ENCODE results near the gene TP53I13. TPM values are rescaled to one million over a fixed set of nuclear protein-coding genes. Genes with fewer than 3 reads are reported as not detected.
A peak's percentile ranks its signal among the peaks of the same experiment; 100 is the strongest.

The TP53I13 gene
- total RNA-seq, 2 experiments from 2014 or later = 154 to 155 TPM

- Mint-ChIP-seq H3K4me3 (no peak overlapping the region), H3K4me1 (peaks cover 6% of the 10 kb centered on the region), H3K36me3 (peaks cover 12% of the 10 kb centered on the region), H3K27ac (peak overlapping the region; percentile 5), H3K27me3 (no peaks in the 10 kb centered on the region), H3K9me3 (no peaks in the 10 kb centered on the region)
- DNase-seq = no peak
- POLR2A ChIA-PET = interaction anchor here (1.9 kb wide), 1 partner anchor 38 kb away, joined by 5 read pairs; no protein-coding TSS in a partner anchor
- no peak for ATAC-seq (ENCODE audit: low read depth)
Measured at GRCh38 chr17:29578626-29579485, 10.4 kb downstream of the TP53I13 start.

- Mint-ChIP-seq H3K36me3 (peaks cover 10% of the 10 kb centered on the region), H3K27ac (peak overlapping the region; percentile 79), H3K27me3 (no peaks in the 10 kb centered on the region), H3K9me3 (no peaks in the 10 kb centered on the region), H3K4me1 (peaks cover 13% of the 10 kb centered on the region), H3K4me3 (no peak overlapping the region)
- ATAC-seq (ENCODE audit: low read depth) (peak; percentile 93), DNase-seq (peak; percentile 89)
- POLR2A ChIA-PET = interaction anchor here (1.6 to 1.9 kb wide), 5 partner anchors 10 to 37 kb away, joined by 4 to 7 read pairs (median 6); partner anchors contain the start of gene ABHD15
Measured at GRCh38 chr17:29579866-29580771, 11.6 kb downstream of the TP53I13 start.

DNA sequence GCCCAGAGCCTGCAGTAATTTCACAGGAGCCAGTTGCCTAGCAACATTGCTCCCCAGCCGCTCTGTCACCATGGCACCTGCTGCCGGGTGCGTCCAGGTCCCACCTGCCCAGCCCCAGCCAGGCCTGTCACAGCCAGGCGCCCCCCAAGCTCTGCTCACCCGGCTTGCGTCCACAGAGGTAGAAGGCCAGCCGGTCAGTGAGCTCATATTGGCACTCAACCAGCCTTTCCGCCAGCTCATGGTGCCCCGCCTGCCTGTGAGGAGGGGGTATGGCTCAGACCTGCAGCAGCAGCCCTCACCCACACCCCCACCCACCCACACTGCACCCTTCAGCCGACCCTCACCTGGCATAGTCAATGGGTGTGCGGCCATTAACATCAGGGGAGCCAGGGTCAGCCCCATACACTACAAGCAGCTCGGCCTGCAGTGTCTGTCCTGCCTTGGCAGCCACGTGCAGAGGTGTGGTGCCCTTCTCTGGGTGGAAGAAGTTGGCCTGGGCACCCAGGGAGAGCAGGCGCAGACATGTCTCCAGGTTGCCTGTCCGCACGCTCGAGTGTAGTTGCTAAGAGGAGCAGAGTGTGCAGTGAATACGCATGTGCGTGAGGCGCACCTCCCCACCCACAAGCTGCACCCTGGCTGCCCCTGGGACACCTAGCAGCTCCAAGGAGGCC, 13.2 kb downstream of the TP53I13 start:
- DNase-seq (no peak), ATAC-seq (ENCODE audit: low read depth) (no peak)
- peaks cover 8% of the 10 kb centered on the region for H3K36me3 Mint-ChIP-seq
- H3K27me3 Mint-ChIP-seq = no peaks in the 10 kb centered on the region
- H3K27ac Mint-ChIP-seq = no peak overlapping the region
- peaks cover 25% of the 10 kb centered on the region for H3K4me1 Mint-ChIP-seq
- no peaks in the 10 kb centered on the region for H3K9me3 Mint-ChIP-seq
- H3K4me3 Mint-ChIP-seq = no peak overlapping the region
- POLR2A ChIA-PET = interaction anchor here (1.0 to 1.9 kb wide), 6 partner anchors 9 to 36 kb away, joined by 3 to 7 read pairs (median 6); partner anchors contain the start of genes ABHD15 and TP53I13

DNA sequence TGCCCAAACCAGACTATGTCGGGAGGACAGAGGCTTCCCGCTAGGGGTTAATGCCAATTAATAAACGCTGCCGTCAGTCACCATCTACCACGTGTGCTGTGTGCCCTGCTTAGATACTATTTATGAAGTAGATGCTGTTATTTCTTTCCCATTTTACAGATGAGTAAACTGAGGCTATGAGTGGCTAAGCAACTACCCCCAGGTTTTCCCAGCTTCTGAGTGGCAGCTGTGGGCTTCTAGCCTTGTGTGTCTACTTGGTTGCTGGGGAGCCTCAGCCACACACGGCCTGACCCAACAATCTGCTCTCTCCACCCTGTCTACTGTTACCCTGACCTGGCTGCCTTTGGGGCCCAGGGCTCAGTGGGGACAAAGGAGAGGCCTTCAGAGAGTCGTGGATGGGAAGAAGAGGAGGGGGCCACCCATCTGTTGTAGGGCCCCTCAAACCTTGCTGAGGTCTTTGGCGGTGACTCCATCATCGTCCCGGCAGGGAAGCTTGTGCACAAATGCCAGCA, 13.8 kb downstream of the TP53I13 start:
- Mint-ChIP-seq H3K9me3 (no peaks in the 10 kb centered on the region), H3K4me1 (peaks cover 30% of the 10 kb centered on the region), H3K36me3 (peaks cover 8% of the 10 kb centered on the region), H3K27me3 (no peaks in the 10 kb centered on the region), H3K4me3 (no peak overlapping the region), H3K27ac (no peak overlapping the region)
- POLR2A ChIA-PET = interaction anchor here (1.0 to 1.9 kb wide), 4 partner anchors 13 to 35 kb away, joined by 3 to 7 read pairs (median 6); partner anchors contain the start of gene TP53I13
- no peak for ATAC-seq (ENCODE audit: low read depth)
- no peak for DNase-seq

- Mint-ChIP-seq H3K27me3 (no peaks in the 10 kb centered on the region), H3K36me3 (peaks cover 8% of the 10 kb centered on the region), H3K4me3 (no peak overlapping the region), H3K9me3 (no peaks in the 10 kb centered on the region), H3K27ac (peak overlapping the region; percentile 12), H3K4me1 (peaks cover 34% of the 10 kb centered on the region)
- ATAC-seq (ENCODE audit: low read depth) = no peak
- DNase-seq = no peak
- POLR2A ChIA-PET = interaction anchor here (1.0 kb wide), 1 partner anchor 15 kb away, joined by 3 read pairs; the partner anchor contains the start of gene TP53I13
Measured at GRCh38 chr17:29582772-29583171, 14.3 kb downstream of the TP53I13 start.

DNA sequence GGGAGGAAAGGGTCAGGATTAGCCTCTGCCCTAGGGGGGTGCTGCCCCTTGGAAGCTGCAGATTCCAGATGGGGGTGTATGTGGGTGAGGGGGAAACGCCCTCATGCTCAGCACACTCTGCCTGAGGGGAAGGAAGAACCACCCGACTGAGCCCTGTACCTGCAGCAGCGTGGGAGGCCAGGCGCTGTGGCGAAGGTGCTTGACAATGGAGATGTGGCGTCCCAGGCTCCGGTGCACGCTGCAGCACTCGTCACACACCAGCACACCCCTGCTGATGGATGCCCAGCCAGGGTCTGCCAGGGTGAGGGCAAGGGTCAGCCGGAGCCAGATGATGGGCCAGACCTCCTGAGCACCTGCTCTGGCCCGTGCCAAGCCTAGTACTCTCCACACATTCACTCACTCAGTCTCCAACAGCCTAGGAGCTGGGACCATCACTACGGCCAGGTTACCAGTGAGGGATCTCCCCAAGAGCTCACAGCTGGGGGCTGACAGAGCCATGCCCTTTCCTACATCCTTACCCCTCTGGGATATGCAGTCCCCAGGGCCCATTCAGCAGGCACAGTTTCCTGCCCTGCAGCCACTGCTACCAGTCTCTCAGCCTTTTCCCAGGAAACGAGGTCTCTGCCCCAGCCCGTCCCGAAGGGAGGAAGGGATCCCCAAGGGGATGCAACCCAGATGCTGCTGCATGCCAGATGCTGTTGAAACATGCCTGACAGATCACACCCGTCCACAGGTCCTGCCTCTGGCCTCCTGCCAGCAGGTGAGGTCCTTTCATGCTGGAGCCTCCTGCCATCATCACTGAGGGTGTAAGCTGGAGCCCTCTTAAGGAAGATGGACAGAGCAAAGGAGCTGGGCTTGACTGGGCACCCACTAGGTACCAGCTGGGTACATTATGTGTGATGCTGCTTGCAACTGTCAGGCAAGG, 15.1 kb downstream of the TP53I13 start:
- POLR2A ChIA-PET = interaction anchor here (1.1 kb wide), 1 partner anchor 35 kb away, joined by 3 read pairs; no protein-coding TSS in a partner anchor
- H3K27me3 Mint-ChIP-seq = no peaks in the 10 kb centered on the region
- H3K9me3 Mint-ChIP-seq = no peaks in the 10 kb centered on the region
- H3K4me3 Mint-ChIP-seq = no peak overlapping the region
- ATAC-seq (ENCODE audit: low read depth) (no peak), DNase-seq (no peak)
- peaks cover 8% of the 10 kb centered on the region for H3K36me3 Mint-ChIP-seq
- H3K4me1 Mint-ChIP-seq = peaks cover 40% of the 10 kb centered on the region
- peak overlapping the region; percentile 64 for H3K27ac Mint-ChIP-seq

- Mint-ChIP-seq H3K9me3 (no peaks in the 10 kb centered on the region), H3K27me3 (no peaks in the 10 kb centered on the region), H3K4me1 (peaks cover 40% of the 10 kb centered on the region), H3K36me3 (peaks cover 6% of the 10 kb centered on the region), H3K27ac (peak overlapping the region; percentile 83), H3K4me3 (no peak overlapping the region)
- no peak for ATAC-seq (ENCODE audit: low read depth)
- POLR2A ChIA-PET = interaction anchor here (0.6 kb wide), 1 partner anchor 14 kb away, joined by 4 read pairs; no protein-coding TSS in a partner anchor
- no peak for DNase-seq
Measured at GRCh38 chr17:29584452-29585079, 16.1 kb downstream of the TP53I13 start.

- DNase-seq (peak; percentile 54), ATAC-seq (ENCODE audit: low read depth) (no peak)
- POLR2A ChIA-PET = interaction anchor here (0.5 to 3.7 kb wide), 4 partner anchors 17 to 444 kb away, joined by 3 to 34 read pairs (median 6); partner anchors contain the start of genes ABHD15 and TP53I13
Measured at GRCh38 chr17:29585080-29585751, 16.7 kb downstream of the TP53I13 start.

GRCh38 chr17:29586676-29587469, 18.4 kb downstream of the TP53I13 start:
- Mint-ChIP-seq H3K9me3 (no peaks in the 10 kb centered on the region), H3K27ac (peak overlapping the region; percentile 42), H3K27me3 (no peaks in the 10 kb centered on the region), H3K4me1 (peaks cover 50% of the 10 kb centered on the region), H3K36me3 (peaks cover 4% of the 10 kb centered on the region), H3K4me3 (peak overlapping the region; percentile 97)
- ATAC-seq (ENCODE audit: low read depth) (no peak), DNase-seq (no peak)
- POLR2A ChIA-PET = interaction anchor here (1.3 to 3.7 kb wide), 5 partner anchors 15 to 30 kb away, joined by 5 to 34 read pairs (median 6); partner anchors contain the start of genes ABHD15 and TP53I13

More at GRCh38 chr17:29585080-29585751, 16.7 kb downstream of the TP53I13 start:
- Mint-ChIP-seq H3K9me3 (no peaks in the 10 kb centered on the region), H3K4me3 (peak overlapping the region; percentile 16), H3K27me3 (no peaks in the 10 kb centered on the region), H3K36me3 (peaks cover 6% of the 10 kb centered on the region), H3K4me1 (peaks cover 43% of the 10 kb centered on the region), H3K27ac (peak overlapping the region; percentile 83)

DNA sequence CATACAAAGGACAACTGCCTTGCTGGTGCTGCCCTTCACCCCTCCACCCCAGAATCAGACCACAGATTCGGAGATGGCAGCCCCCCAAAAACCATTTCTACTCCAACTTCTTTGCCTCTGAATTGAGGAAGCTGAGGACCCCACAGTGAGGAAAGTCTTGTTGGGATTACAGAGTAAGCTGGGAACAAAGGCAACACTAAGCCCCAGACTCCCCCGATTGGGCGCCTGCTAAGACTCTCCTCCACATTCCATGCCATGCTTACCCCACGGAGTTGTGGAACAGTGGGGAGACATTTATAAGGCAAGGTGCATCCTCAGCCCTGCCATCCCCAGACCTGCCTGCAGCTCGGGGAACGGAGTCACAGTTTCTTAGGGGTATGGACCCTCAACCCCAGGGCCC, 19.1 kb downstream of the TP53I13 start:
- POLR2A ChIA-PET = interaction anchor here (0.9 to 3.7 kb wide), 7 partner anchors 13 to 197 kb away, joined by 4 to 34 read pairs (median 6); partner anchors contain the start of genes ABHD15, TAOK1 and TP53I13
- no peak for ATAC-seq (ENCODE audit: low read depth)

More for the DNA sequence above, 19.1 kb downstream of the TP53I13 start:
- Mint-ChIP-seq H3K27ac (peak overlapping the region; percentile 30), H3K4me3 (peak overlapping the region; percentile 97), H3K36me3 (peaks cover 1% of the 10 kb centered on the region), H3K27me3 (no peaks in the 10 kb centered on the region), H3K4me1 (peaks cover 53% of the 10 kb centered on the region), H3K9me3 (no peaks in the 10 kb centered on the region)
- DNase-seq = no peak

Data from activated naive CD8-positive, alpha-beta T cell treated with anti-CD3 and anti-CD28 coated beads, Interleukin-2, amount 10 ng/mL, durations not matched to agents 7 days and 5 days (primary cell).